SK-N-MC (cell line): ENCODE data around the gene ESCO1.

Experiments
- EZH2 ChIP-seq: fragments of 200-600 bp; sonication (generic); IDR thresholded peaks from one replicate; pipeline ENCODE4 v1.6.1; 2017; ENCODE audit warnings: antibody characterized with exemption
- POLR2AphosphoS5 ChIP-seq: IDR thresholded peaks from 2 replicates; pipeline ENCODE4 v1.6.1; 2012; ENCODE audit warnings: mild to moderate bottlenecking, low read depth, low read length, borderline replicate concordance

DNA sequence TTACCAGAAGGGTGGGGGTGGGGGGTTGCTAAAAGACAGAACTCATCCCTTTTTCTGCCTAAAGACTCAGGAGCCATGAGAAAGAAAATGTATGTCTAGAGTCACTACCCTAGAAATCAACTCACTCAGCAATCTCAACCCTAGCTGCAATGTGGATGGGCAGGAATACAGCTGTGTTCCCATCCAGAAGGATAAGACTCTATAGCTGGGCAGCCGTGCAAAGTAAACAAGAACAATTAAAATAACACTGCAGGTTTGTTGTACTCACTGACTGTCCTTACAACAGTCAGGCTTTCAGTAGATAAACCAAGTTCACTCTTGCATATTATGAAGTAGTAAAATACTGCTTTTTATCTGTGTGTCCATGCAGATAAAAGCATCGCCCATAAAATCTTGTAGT lies 74.0 kb downstream of the ESCO1 start:
- TF ChIP-seq EZH2 (no peak), POLR2AphosphoS5 (no peak)
